Nasal cavity respiratory epithelium epithelial cell of viscerocranial mucosa (primary cell): ENCODE measurements around the gene MATK. TPM values are rescaled to one million over a fixed set of nuclear protein-coding genes. Genes with fewer than 3 reads are reported as not detected.

ENCODE experiments used
- total RNA-seq: library from RNA; depleted of rRNA; stranded (reverse); fragments of >200 nt; gene quantifications from 2 replicates; pipeline ENCODE4 v1.2.3, GENCODE V29; 2014

The MATK gene, protein sequence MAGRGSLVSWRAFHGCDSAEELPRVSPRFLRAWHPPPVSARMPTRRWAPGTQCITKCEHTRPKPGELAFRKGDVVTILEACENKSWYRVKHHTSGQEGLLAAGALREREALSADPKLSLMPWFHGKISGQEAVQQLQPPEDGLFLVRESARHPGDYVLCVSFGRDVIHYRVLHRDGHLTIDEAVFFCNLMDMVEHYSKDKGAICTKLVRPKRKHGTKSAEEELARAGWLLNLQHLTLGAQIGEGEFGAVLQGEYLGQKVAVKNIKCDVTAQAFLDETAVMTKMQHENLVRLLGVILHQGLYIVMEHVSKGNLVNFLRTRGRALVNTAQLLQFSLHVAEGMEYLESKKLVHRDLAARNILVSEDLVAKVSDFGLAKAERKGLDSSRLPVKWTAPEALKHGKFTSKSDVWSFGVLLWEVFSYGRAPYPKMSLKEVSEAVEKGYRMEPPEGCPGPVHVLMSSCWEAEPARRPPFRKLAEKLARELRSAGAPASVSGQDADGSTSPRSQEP
- under 0.01 and 0.57 TPM in 2 replicates for total RNA-seq

DNA sequence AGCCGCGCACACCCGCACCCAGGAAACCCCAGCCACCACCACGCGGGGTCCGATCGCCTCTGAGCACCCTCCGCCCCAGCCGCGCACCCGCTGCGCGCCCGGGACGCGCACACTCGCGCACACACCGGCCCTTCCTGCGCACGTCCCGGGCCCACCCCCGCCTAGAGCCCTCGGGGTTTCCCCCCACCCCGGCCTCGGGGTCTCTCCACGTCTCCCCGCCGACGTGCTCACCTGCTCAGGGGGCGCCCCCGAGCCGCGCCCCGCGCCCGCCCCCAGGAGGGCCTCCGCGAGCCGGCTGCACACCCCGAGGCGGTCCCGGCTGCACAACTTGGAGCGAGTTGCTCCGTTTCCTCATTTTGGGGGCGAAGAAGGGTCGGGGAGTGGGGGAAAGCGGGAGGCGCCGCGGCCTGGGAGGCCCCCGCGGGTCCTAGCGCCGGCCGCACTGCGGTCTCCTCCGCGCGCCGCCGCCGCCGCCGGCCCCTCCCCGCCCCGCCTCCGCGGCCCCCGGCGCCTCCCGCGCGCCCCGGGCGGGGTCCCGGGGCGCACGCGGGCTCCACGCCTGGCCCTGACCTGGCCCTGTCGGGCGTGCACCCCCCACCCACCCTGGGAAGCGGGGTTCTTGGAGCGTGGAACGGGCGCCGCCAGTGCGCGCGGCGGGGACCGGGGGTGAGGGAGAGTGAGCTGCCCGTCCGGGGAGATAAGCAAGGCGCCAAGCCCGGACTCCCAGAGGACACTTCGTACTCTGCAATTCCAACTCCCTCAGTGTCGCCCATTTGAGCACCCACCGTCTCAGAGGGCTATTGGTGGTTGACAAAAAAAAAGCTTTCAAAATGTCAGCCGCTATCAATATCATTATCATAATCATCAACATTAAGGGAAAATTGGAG, at the start of gene MATK:
TSS of gene MATK (minus strand) at position 444 of the 887 bp plus-strand sequence. CDS start 1,246 bp downstream, outside the sequence.

DNA sequence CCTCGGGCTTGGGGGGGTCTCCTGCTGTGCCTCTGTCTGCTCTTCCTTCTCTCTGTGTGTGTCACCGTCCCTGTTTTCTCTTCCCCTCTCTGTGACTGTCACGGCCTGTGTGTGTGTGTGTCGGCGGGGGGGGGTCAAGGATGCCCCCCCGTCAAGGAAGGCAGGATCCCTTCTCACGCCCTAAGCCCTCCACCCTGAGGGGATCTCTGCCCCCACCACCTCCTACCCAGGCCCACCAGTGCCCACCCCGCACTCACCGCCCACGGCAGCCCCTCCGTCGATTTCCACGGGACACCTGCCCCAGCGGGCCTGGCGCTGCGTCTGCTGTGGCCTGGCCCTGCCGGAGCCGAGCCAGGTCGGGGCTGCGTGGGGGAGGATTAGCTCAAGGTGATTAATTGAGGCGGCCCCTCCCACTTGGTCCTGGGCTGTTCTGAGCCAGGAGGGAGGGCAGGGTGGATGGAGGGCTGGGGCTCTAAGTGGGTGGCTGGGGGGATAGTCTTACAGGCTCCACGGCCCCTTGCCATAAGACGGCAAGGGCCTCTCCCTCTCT, 14.2 kb downstream of the MATK start, which contains the start of gene RAX2:
TSS of gene RAX2 (minus strand) at position 323 of the 550 bp plus-strand sequence. CDS start 486 bp downstream, outside the sequence.

DNA sequence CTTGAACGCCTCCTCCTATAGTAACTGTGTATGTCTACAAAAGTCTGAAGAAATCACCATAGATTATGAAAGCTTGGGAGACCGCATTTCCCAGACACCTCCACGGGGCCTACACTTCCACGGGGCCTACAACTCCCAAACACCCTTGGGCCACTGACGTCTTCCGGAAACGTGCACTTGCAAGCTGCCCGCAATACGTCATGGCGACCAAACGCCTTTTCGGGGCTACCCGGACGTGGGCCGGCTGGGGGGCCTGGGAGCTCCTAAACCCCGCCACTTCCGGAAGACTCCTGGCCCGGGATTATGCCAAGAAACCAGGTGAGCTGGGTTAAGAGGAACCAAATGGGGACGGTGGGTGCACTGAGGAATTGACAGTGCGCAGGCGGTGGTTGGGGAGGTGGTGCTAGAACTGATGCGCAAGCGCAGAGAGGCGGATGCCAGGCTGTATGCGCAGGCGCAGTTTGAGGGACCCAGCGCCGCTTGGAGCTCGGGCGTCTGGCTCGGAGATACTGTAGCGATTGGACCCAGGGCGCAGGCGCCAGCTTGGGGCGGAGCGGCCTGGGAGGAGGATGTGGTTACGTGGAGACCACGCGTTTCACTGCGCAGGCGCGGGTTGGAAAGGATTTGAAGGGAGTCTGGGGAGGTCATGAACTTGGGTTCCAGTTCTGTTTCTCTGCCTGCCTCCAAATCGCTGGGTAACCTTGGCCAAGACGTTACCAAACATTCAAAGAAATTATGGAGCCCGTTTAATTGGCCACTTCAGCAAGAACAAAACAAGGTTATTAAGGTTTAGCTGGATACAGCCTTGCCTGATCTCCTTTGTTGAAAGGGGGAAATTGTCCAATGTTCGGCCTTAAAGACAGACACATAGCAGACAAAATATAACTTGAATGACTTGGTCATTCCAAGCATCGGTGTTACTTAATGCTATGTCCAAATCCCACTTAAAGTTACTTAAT, 23.4 kb downstream of the MATK start, which contains the start of gene MRPL54:
TSS of gene MRPL54 (plus strand) at position 182 of the 959 bp plus-strand sequence. CDS start at position 201, 19 bp downstream.

DNA sequence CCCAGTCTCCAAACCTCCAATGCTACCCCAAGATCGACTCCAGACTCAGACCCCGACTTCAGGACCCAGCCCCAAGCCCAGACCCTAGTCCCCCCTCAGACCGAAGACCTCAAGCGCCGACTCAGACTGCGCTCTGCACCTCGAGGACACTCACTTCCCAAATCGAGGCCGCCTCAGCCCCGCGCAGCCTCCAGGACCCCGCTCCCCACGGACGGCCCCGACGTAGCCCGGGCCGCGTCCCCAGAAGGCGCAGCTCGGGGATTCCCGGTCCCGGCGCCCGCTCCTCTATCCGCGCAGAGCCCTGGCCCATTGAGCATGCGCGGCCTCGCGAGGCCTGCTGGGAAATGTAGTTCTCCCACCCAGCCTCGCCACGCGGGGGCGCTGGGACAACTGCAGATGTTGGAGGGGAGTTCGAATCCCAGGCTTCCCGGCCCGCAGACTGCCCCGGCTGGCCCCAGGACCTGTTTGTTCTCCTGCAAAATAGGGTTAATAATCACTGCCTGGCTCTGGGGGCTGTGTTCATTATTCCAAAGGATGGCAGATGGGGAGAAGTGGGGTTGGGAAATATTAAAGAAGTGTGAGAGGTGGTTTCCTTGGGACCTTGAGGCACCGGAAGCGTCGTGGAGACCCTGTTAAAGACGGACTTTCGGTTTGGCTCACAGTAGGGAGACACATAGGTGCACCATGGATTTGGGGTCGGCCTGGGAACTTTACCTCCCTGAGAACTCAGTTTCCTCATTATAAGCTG, 24.6 kb downstream of the MATK start, which contains the start of gene APBA3:
TSS of gene APBA3 (minus strand) at position 311 of the 748 bp plus-strand sequence. CDS start 1,428 bp downstream, outside the sequence.

Other genes with a start within 250 kb of the MATK start
- 0.14 TPM in 1 of 2 replicates, not detected in the other for gene TEKTIP1, start 247.2 kb downstream of the MATK start, total RNA-seq
- 80.3 and 174 TPM in 2 replicates for gene MFSD12, start 228.8 kb downstream of the MATK start, total RNA-seq
- gene HMG20B, start 213.4 kb downstream of the MATK start, total RNA-seq: 47.4 and 60.1 TPM in 2 replicates
- not detected in 2 replicates for gene GIPC3, start 200.9 kb downstream of the MATK start, total RNA-seq
- 0.21 TPM in 1 of 2 replicates, not detected in the other for gene TBXA2R, start 179.5 kb downstream of the MATK start, total RNA-seq
- 23.2 and 34.0 TPM in 2 replicates for gene CACTIN, start 159.6 kb downstream of the MATK start, total RNA-seq
- gene PIP5K1C, start 85.9 kb downstream of the MATK start, total RNA-seq: 5.5 and 31.3 TPM in 2 replicates
- 1.0 and 4.4 TPM in 2 replicates for gene TJP3, start 78.0 kb downstream of the MATK start, total RNA-seq
- 22.9 and 23.8 TPM in 2 replicates for gene APBA3, start 24.7 kb downstream of the MATK start, total RNA-seq
- 15.3 and 68.4 TPM in 2 replicates for gene MRPL54, start 23.7 kb downstream of the MATK start, total RNA-seq
- gene RAX2, start 14.2 kb downstream of the MATK start, total RNA-seq: not detected in 2 replicates
- not detected in 2 replicates for gene ZFR2, start 82.7 kb upstream of the MATK start, total RNA-seq
- not detected in 2 replicates for gene ATCAY, start 94.3 kb upstream of the MATK start, total RNA-seq
- gene NMRK2, start 146.7 kb upstream of the MATK start, total RNA-seq: not detected in 2 replicates
- 129 and 136 TPM in 2 replicates for gene DAPK3, start 184.7 kb upstream of the MATK start, total RNA-seq
- 2,721 and 3,305 TPM in 2 replicates for gene EEF2, start 199.1 kb upstream of the MATK start, total RNA-seq
- 14.7 and 20.6 TPM in 2 replicates for gene PIAS4, start 221.4 kb upstream of the MATK start, total RNA-seq